Measurements from ENCODE around the gene ZNF500.

Gene ZNF500

DNA sequence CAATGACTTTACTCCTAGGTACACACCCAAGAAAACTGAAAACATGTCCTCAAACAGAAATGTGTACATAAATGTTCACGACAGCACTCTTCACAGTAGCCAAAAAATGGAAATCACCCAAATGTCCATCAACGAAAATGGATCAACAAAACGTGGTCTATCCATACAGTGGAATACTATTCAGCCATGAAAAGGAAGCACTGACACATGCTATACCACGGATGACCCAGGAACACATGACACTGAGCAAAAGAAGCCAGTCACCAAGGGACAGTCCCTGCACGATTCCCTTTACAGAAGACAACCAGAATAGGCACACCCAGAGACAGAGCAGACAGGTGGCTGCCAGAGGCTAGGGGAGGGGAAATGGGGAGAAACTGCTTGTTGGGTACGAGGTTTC lies 11.3 kb downstream of the ZNF500 start:
- peaks cover 37 to 64% of the 10 kb centered on the region in 2 donors for H3K36me3 ChIP-seq (ENCODE audit: control insufficient read depth in 2 of 2, insufficient read depth in 2 of 2, low read length in 2 of 2)
- H3K27ac ChIP-seq (ENCODE audit: low read depth in 2 of 2, low read length in 2 of 2) = no peak overlapping the region
- H3K4me3 ChIP-seq (ENCODE audit: low read length in 2 of 2) = no peak overlapping the region
- H3K9me3 ChIP-seq (ENCODE audit: control insufficient read depth in 2 of 2, low read length in 2 of 2) = peaks cover 0 to 2% of the 10 kb centered on the region in 2 donors
- H3K27me3 ChIP-seq (ENCODE audit: control insufficient read depth in 2 of 2, insufficient read depth in 2 of 2, low read length in 2 of 2) = no peaks in the 10 kb centered on the region
- no peaks in the 10 kb centered on the region for H3K4me1 ChIP-seq (ENCODE audit: control insufficient read depth in 2 of 2, insufficient read depth in 2 of 2, low read length in 2 of 2)
- H3K9ac ChIP-seq (ENCODE audit: low read depth in 1 of 2, low read length in 2 of 2) = no peak overlapping the region

DNA sequence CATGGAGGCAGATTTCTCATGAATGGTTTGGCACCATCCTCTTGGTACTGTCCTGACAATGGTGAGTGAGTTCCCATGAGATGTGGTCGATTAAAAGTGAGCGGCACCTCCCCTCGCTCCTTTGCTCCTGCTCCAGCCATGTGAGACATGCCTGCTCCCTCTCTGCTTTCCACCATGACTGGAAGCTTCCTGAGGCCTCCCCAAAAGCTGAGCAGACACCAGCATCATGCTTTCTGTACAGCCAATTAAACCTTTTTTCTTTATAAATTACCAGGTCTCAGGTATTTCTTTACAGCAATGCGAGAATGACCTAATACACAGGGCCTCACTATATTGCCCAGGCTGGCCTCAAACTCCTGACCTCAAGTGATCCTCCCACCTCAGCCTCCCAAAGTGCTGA lies 12.1 kb downstream of the ZNF500 start:
- Histone ChIP-seq H3K36me3 (ENCODE audit: control insufficient read depth in 2 of 2, insufficient read depth in 2 of 2, low read length in 2 of 2) (peaks cover 29 to 56% of the 10 kb centered on the region in 2 donors), H3K27ac (ENCODE audit: low read depth in 2 of 2, low read length in 2 of 2) (no peak overlapping the region), H3K9ac (ENCODE audit: low read depth in 1 of 2, low read length in 2 of 2) (no peak overlapping the region), H3K9me3 (ENCODE audit: control insufficient read depth in 2 of 2, low read length in 2 of 2) (peaks cover 0 to 2% of the 10 kb centered on the region in 2 donors), H3K27me3 (ENCODE audit: control insufficient read depth in 2 of 2, insufficient read depth in 2 of 2, low read length in 2 of 2) (no peaks in the 10 kb centered on the region), H3K4me1 (ENCODE audit: control insufficient read depth in 2 of 2, insufficient read depth in 2 of 2, low read length in 2 of 2) (no peaks in the 10 kb centered on the region), H3K4me3 (ENCODE audit: low read length in 2 of 2) (no peak overlapping the region)

DNA sequence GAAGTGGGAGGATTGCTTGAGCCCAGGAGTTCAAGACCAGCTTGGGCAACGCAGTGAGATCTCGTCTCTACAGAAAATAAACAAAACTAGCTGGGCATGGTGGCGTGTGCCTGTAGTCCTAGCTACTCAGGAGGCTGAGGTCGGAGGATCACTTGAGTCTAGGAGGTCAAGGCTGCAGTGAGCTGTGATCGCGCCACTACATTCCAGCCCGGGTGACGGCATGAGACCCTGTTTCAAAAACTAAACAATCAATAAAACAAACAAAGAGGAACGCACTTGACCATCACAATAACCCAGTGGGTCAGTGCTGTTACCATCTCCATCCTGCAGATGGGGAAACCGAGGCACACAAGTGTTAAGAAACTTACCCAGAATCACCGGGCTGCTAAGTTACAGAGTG lies 13.7 kb downstream of the ZNF500 start:
- H3K4me1 ChIP-seq (ENCODE audit: control insufficient read depth in 2 of 2, insufficient read depth in 2 of 2, low read length in 2 of 2) = no peaks in the 10 kb centered on the region
- no peak overlapping the region for H3K9ac ChIP-seq (ENCODE audit: low read depth in 1 of 2, low read length in 2 of 2)
- no peak overlapping the region for H3K4me3 ChIP-seq (ENCODE audit: low read length in 2 of 2)
- H3K36me3 ChIP-seq (ENCODE audit: control insufficient read depth in 2 of 2, insufficient read depth in 2 of 2, low read length in 2 of 2) = peaks cover 26 to 43% of the 10 kb centered on the region in 2 donors
- H3K9me3 ChIP-seq (ENCODE audit: control insufficient read depth in 2 of 2, low read length in 2 of 2) = peaks cover 0 to 2% of the 10 kb centered on the region in 2 donors
- H3K27ac ChIP-seq (ENCODE audit: low read depth in 2 of 2, low read length in 2 of 2) = no peak overlapping the region
- H3K27me3 ChIP-seq (ENCODE audit: control insufficient read depth in 2 of 2, insufficient read depth in 2 of 2, low read length in 2 of 2) = no peaks in the 10 kb centered on the region

DNA sequence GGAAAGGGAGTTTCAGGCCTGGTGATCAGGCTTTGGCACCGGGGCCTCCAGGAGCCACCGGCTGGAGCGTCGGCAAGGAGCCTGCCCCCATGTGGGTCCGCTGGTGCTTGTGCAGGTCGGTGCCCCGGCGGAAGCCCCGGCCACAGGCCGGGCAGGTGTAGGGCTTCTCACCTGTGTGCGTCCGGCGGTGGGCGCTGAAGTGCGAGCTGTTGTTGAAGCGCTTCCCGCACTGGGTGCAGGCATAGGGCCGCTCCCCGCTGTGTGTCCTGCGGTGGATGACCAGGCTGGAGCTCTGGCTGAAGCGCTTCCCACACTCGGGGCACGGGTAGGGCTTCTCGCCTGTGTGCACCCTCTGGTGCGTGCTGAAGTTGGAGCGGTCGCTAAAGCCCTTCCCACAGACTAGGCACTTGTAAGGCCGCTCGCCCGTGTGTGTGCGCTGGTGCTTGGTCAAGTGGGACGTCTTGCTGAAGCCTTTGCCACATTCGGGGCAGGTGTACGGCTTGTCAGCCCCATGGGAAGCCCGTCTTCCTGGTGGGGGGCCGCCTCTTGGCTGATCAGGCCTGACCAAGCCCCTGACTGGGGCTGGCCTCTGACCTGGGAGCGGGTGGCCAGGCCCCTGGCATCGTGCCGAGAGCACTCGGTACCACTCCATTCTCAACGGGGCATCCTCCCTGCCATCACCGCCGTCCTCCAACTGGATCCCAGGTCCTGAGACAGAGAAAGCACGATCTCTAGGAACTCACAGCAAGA lies 14.4 kb downstream of the ZNF500 start:
- Histone ChIP-seq H3K9me3 (ENCODE audit: control insufficient read depth in 2 of 2, low read length in 2 of 2) (peaks cover 0 to 2% of the 10 kb centered on the region in 2 donors), H3K36me3 (ENCODE audit: control insufficient read depth in 2 of 2, insufficient read depth in 2 of 2, low read length in 2 of 2) (peaks cover 26 to 39% of the 10 kb centered on the region in 2 donors), H3K4me3 (ENCODE audit: low read length in 2 of 2) (no peak overlapping the region), H3K27me3 (ENCODE audit: control insufficient read depth in 2 of 2, insufficient read depth in 2 of 2, low read length in 2 of 2) (no peaks in the 10 kb centered on the region), H3K9ac (ENCODE audit: low read depth in 1 of 2, low read length in 2 of 2) (no peak overlapping the region), H3K27ac (ENCODE audit: low read depth in 2 of 2, low read length in 2 of 2) (no peak overlapping the region), H3K4me1 (ENCODE audit: control insufficient read depth in 2 of 2, insufficient read depth in 2 of 2, low read length in 2 of 2) (peaks cover 0 to 2% of the 10 kb centered on the region in 2 donors)

DNA sequence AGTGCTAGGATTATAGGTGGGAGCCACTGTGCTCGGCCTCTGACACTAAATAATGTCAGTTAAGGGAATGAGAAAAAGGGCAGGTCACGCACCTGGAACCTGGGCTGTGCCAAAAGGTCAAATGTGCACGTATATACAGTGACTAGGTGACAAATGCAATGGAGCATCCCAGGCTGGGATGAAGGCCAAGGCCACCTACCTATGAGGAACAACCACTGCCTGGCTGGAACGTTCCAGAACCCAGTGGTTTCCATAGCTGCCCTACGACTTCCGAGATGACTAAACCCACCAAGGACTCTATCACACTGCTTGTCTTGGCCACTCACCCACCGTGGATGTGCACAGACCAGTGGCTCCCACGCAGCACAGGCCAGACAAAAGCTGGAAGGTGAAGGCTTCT lies 16.1 kb downstream of the ZNF500 start:
- peaks cover 0 to 2% of the 10 kb centered on the region in 2 donors for H3K9me3 ChIP-seq (ENCODE audit: control insufficient read depth in 2 of 2, low read length in 2 of 2)
- H3K27ac ChIP-seq (ENCODE audit: low read depth in 2 of 2, low read length in 2 of 2) = no peak overlapping the region
- no peaks in the 10 kb centered on the region for H3K27me3 ChIP-seq (ENCODE audit: control insufficient read depth in 2 of 2, insufficient read depth in 2 of 2, low read length in 2 of 2)
- H3K9ac ChIP-seq (ENCODE audit: low read depth in 1 of 2, low read length in 2 of 2) = no peak overlapping the region
- peaks cover 25 to 38% of the 10 kb centered on the region in 2 donors for H3K36me3 ChIP-seq (ENCODE audit: control insufficient read depth in 2 of 2, insufficient read depth in 2 of 2, low read length in 2 of 2)
- H3K4me3 ChIP-seq (ENCODE audit: low read length in 2 of 2) = no peak overlapping the region
- peaks cover 2 to 3% of the 10 kb centered on the region in 2 donors for H3K4me1 ChIP-seq (ENCODE audit: control insufficient read depth in 2 of 2, insufficient read depth in 2 of 2, low read length in 2 of 2)

DNA sequence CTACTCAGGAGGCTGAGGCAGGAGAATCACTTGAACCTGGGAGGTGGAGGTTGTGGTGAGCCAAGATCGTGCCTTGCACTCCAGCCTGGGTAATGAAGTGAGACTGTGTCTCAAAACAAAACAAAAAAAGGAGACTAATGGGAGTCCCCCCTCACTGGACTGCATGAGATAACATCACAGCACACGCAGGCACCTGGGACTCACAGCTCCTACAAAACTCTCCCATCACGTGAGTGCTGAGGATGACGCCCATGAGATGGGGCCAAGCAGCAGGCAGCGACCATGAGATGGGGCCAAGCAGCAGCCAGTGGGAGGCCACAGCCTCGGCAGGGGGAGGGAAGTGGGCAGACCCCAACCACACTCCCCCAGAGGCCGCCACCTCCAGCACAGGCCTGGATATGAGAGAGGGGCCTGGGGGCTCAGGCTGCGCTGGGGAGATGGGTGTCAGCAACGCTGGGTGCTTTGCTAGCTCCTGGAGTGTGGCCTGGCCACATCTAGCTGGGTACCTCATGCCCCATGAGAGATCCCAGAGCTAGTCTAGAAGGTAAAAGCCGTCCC lies 17.2 kb downstream of the ZNF500 start:
- H3K27ac ChIP-seq (ENCODE audit: low read depth in 2 of 2, low read length in 2 of 2) = no peak overlapping the region
- H3K4me3 ChIP-seq (ENCODE audit: low read length in 2 of 2) = no peak overlapping the region
- peaks cover 20 to 30% of the 10 kb centered on the region in 2 donors for H3K36me3 ChIP-seq (ENCODE audit: control insufficient read depth in 2 of 2, insufficient read depth in 2 of 2, low read length in 2 of 2)
- no peaks in the 10 kb centered on the region for H3K9me3 ChIP-seq (ENCODE audit: control insufficient read depth in 2 of 2, low read length in 2 of 2)
- no peaks in the 10 kb centered on the region for H3K27me3 ChIP-seq (ENCODE audit: control insufficient read depth in 2 of 2, insufficient read depth in 2 of 2, low read length in 2 of 2)
- H3K9ac ChIP-seq (ENCODE audit: low read depth in 1 of 2, low read length in 2 of 2) = no peak overlapping the region
- H3K4me1 ChIP-seq (ENCODE audit: control insufficient read depth in 2 of 2, insufficient read depth in 2 of 2, low read length in 2 of 2) = peaks cover 2 to 3% of the 10 kb centered on the region in 2 donors

DNA sequence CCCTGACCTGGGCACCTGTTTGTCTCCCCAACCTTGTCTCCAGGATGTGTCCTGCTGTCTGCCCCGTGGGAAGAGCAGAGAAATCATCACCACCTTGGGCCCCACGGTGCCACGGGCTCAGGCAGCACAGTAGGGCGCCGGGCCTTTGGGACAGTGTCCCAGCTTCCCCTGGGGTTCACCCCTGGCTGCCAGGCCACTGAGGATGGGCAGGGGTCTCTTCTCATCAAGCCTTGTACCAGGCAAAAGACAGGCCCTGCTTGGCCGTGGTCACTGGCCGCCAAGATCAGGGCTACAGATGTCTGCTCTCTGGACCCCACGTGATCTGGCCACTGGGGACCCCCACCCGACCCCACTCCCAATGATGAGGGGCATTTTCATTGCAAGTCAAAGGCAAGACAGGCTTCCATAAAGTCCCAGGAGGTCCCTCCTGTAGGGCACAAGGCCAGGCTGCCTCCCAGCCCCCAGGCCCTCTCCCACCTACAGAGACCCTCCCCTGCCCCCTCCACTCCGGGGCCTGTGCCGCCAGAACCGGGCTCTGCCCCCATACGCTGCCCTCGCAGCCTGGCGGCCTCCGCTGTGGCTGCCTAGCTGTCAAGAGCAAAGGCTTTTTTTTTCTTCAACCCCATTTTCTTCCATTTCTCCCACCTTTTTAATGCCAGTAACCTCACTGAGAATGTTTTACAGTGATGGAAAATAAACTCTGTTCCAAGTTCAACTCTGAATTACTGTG lies 18.1 kb downstream of the ZNF500 start:
- Histone ChIP-seq H3K4me3 (ENCODE audit: low read length in 2 of 2) (no peak overlapping the region), H3K36me3 (ENCODE audit: control insufficient read depth in 2 of 2, insufficient read depth in 2 of 2, low read length in 2 of 2) (peaks cover 15 to 25% of the 10 kb centered on the region in 2 donors), H3K9ac (ENCODE audit: low read depth in 1 of 2, low read length in 2 of 2) (no peak overlapping the region), H3K27me3 (ENCODE audit: control insufficient read depth in 2 of 2, insufficient read depth in 2 of 2, low read length in 2 of 2) (no peaks in the 10 kb centered on the region), H3K27ac (ENCODE audit: low read depth in 2 of 2, low read length in 2 of 2) (no peak overlapping the region), H3K4me1 (ENCODE audit: control insufficient read depth in 2 of 2, insufficient read depth in 2 of 2, low read length in 2 of 2) (peaks cover 2 to 3% of the 10 kb centered on the region in 2 donors), H3K9me3 (ENCODE audit: control insufficient read depth in 2 of 2, low read length in 2 of 2) (no peaks in the 10 kb centered on the region)

DNA sequence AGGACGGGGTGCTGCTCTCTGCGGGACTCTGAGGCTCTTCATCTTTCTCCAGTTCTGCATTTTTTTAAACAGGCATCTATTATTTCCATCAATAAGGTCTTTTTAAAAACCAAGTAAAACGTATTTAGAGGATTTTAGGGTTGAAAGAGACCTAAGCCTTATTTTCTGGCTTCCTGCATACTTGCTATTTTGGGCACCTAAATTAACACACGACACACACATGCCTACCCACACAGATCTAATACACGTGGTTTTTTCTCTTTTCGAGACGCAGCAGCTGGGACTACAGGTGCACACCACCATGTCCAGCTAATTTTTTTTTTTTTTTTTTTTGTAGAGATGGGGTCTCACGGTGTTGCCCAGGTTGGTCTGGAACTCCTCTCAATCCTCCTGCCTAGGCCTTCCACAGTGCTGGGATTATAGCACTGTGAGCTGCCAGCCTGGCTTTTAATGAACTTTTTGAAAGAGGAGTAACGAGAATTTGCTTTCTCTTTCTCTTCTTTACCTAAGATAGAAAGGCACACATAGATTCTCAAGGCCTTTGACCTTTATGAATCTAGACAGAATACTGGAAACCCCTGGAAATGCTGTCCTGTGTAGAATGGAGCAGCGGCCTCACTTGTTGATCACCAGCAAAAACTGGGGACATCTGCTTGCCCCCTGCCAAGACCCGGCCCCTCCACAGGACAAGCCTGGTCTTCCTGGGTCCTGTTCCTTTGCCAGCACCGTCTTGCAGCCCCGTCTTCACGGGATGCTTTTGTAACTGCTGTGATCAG lies 18.9 kb downstream of the ZNF500 start:
- peaks cover 10 to 18% of the 10 kb centered on the region in 2 donors for H3K36me3 ChIP-seq (ENCODE audit: control insufficient read depth in 2 of 2, insufficient read depth in 2 of 2, low read length in 2 of 2)
- H3K27ac ChIP-seq (ENCODE audit: low read depth in 2 of 2, low read length in 2 of 2) = peak overlapping the region in 1 of 2 donors; percentile 56
- H3K4me1 ChIP-seq (ENCODE audit: control insufficient read depth in 2 of 2, insufficient read depth in 2 of 2, low read length in 2 of 2) = peaks cover 3 to 8% of the 10 kb centered on the region in 2 donors
- H3K9me3 ChIP-seq (ENCODE audit: control insufficient read depth in 2 of 2, low read length in 2 of 2) = no peaks in the 10 kb centered on the region
- H3K4me3 ChIP-seq (ENCODE audit: low read length in 2 of 2) = no peak overlapping the region
- H3K9ac ChIP-seq (ENCODE audit: low read depth in 1 of 2, low read length in 2 of 2) = no peak overlapping the region
- no peaks in the 10 kb centered on the region for H3K27me3 ChIP-seq (ENCODE audit: control insufficient read depth in 2 of 2, insufficient read depth in 2 of 2, low read length in 2 of 2)

DNA sequence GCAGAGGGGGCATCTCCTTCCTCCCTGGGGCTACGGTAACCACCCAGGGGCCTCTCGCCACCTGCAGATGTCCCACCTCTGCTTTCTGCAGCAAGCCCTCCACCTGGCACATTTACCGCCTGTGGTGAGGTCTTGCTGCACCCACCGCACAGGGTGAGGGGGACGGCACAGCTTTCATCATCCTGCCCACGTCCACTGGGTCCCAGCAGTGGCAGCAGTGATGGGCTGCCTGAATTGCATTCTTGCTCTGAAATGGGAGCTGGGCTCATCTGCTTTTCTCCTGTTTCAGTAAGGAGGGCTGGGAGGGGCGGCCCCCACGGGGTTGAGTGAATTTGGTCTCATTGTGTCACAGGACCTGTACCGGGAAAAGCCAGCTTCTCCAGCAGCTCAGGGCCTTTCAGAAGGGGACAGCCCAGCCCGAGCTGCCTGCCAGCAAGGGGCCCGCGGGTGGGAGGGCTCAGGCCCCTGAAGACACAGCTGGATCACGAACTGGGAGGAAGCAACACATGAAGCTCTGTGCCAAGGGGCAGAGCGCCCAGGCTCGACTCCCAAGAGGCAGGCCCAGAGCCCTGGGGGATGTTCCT lies 19.9 kb downstream of the ZNF500 start:
- Histone ChIP-seq H3K36me3 (ENCODE audit: control insufficient read depth in 2 of 2, insufficient read depth in 2 of 2, low read length in 2 of 2) (peaks cover 9 to 11% of the 10 kb centered on the region in 2 donors), H3K4me3 (ENCODE audit: low read length in 2 of 2) (no peak overlapping the region), H3K27me3 (ENCODE audit: control insufficient read depth in 2 of 2, insufficient read depth in 2 of 2, low read length in 2 of 2) (no peaks in the 10 kb centered on the region), H3K4me1 (ENCODE audit: control insufficient read depth in 2 of 2, insufficient read depth in 2 of 2, low read length in 2 of 2) (peaks cover 6 to 12% of the 10 kb centered on the region in 2 donors), H3K9me3 (ENCODE audit: control insufficient read depth in 2 of 2, low read length in 2 of 2) (no peaks in the 10 kb centered on the region), H3K9ac (ENCODE audit: low read depth in 1 of 2, low read length in 2 of 2) (no peak overlapping the region), H3K27ac (ENCODE audit: low read depth in 2 of 2, low read length in 2 of 2) (peak overlapping the region in 1 of 2 donors; percentile 56)

Data from mucosa of rectum (tissue), 2 donors.